Ectodermal cell (in vitro differentiated cells): Measurements from ENCODE around the gene RALGAPA1.

ENCODE experiments used
- H3K27ac ChIP-seq: 2 replicates; pipeline ENCODE4 v1.7.0; 2013; ENCODE audit warnings: mild to moderate bottlenecking, low read depth, low read length; ENCODE audit not compliant: insufficient read depth, poor library complexity, severe bottlenecking
- H3K27me3 ChIP-seq: 2 replicates; pipeline ENCODE4 v1.7.0; 2013; ENCODE audit warnings: mild to moderate bottlenecking, low read length; ENCODE audit not compliant: insufficient read depth, control insufficient read depth, poor library complexity, severe bottlenecking
- H3K36me3 ChIP-seq: one replicate; pipeline ENCODE4 v1.7.0; 2013; ENCODE audit warnings: low read length; ENCODE audit not compliant: control insufficient read depth, insufficient read depth
- H3K4me1 ChIP-seq: one replicate; pipeline ENCODE4 v1.7.0; 2013; ENCODE audit warnings: low read length; ENCODE audit not compliant: control insufficient read depth, insufficient read depth
- H3K4me3 ChIP-seq: 2 replicates; pipeline ENCODE4 v1.7.0; 2013; ENCODE audit warnings: low read depth, low read length, control low read depth; ENCODE audit not compliant: insufficient read depth
- H3K9me3 ChIP-seq: 2 replicates; pipeline ENCODE4 v1.7.0; 2013; ENCODE audit warnings: mild to moderate bottlenecking, low read length, moderate library complexity; ENCODE audit not compliant: control insufficient read depth
- WGBS, 2 experiments: methylation state at CpG; one replicate each; pipeline ENCODE4 v1.1.7; 2013; ENCODE audit warnings: missing lambda C conversion rate in 2 of 2; 5-methylcytosine and 5-hydroxymethylcytosine counted together

Gene RALGAPA1

DNA sequence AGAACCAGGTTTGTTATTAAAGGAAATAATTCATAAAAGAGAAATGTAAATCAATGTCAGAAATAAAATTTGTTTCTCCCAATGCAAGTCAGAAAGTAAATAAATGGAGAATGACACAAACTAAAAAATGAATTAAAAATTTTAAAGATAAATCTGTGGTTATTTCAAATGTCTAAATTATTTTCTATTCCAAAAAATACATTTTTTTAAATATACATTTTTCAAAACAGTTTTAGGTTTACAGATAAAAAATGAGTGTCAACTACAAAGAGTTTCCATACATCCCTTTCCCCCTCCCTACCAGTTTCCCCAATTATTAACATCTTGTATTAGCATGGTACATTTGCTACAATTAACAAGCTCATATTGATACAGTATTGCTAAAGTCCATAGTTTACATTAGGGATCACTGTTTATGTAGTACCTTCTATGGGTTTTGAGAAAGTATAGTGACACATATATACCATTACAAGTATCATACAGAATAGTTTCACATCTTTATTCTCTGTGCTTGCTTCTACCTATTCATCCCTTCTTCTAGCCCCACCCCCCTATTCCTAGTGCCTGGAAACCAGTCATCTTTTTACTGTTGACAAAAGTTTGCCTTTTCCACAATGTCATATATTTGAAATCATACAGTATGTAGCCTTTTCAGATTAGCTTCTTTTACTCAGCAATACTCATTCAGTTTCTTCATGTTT is 104.2 kb downstream of the RALGAPA1 start:
- Histone ChIP-seq H3K36me3 (no peaks in the 10 kb centered on the region), H3K4me1 (no peaks in the 10 kb centered on the region), H3K27me3 (no peaks in the 10 kb centered on the region), H3K4me3 (no peak overlapping the region), H3K27ac (no peak overlapping the region), H3K9me3 (no peaks in the 10 kb centered on the region)

DNA sequence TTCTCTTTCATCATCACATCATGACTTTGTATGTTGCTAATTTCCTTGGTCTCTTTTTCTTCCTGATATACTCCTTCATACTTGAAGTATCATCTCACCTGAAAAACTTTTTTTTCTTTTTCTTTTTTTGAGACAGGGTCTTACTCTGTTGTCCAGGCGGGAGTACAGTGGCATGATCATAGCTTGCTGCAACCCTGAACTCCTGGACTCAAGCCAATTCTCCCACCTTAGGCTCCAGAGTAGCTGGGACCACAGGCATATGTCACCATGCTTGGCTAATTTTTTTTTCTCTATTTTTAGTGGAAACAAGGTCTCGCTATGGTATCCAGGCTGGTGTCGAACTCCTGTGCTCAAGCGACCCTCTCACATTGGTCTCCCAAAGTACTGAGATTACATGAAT is 107.6 kb downstream of the RALGAPA1 start:
- no peak overlapping the region for H3K4me3 ChIP-seq
- no peaks in the 10 kb centered on the region for H3K27me3 ChIP-seq
- H3K27ac ChIP-seq, result no peak overlapping the region
- 91 to 95% methylated on average over 4 of the region's 4 CpGs for WGBS, 2 experiments
- no peaks in the 10 kb centered on the region for H3K4me1 ChIP-seq
- no peaks in the 10 kb centered on the region for H3K9me3 ChIP-seq
- H3K36me3 ChIP-seq, result no peaks in the 10 kb centered on the region

DNA sequence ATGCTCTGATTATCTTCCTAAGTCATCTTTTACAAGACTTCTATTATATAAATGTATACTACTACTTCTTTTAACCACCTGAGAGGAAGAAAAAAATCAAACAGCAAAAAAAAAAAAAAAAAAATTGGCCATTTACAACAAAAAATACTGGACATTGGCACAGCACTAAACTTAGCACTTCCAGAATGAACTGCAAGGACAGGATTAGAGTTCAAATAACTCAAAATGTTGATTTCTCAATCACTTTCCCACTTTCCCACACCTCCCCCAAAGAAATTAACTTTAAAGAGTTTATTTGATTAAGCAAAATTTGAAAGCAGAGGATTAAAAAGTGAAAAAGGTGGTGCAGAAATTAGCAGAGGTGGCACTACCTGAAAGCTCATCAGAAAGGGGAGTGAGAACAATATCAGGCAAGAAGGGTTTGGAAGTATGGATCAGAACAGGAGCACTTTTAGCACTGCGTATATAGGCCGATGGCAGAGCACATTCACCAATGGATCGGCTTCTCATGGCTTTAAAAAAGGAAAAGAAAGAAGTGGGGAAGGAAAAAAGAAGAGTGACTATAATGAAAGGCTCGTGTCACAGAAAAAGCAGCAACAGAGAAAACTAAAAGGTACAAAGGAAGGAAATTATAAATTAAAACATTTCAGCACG is 109.2 kb downstream of the RALGAPA1 start:
- Histone ChIP-seq H3K36me3 (no peaks in the 10 kb centered on the region), H3K4me1 (no peaks in the 10 kb centered on the region), H3K27me3 (no peaks in the 10 kb centered on the region), H3K27ac (no peak overlapping the region), H3K4me3 (no peak overlapping the region), H3K9me3 (no peaks in the 10 kb centered on the region)
- 92 to 94% methylated on average over 4 to 5 of the region's 5 CpGs for WGBS, 2 experiments

DNA sequence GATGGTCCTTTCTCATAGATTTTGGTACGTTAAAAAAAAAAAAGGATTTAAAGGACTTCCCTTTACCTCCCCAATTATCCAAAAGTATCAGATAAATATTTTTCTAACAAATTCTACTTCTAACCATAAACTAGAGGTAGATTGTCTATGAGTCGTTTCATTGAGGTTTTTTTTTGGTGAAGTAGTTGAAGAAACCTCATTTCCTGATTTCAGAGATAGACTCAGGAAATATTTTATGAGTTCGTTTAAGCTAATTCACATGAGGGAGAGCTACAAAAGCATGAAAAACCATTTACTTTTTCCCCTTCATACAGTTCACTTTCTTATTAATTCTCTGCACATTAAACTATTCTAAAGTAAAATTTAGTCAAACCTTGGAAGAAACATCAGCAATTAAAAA is 112.5 kb downstream of the RALGAPA1 start:
- H3K9me3 ChIP-seq, result no peaks in the 10 kb centered on the region
- H3K4me1 ChIP-seq, result no peaks in the 10 kb centered on the region
- 90 to 96% methylated on average over 2 to 3 of the region's 3 CpGs for WGBS, 2 experiments
- H3K27ac ChIP-seq, result no peak overlapping the region
- H3K27me3 ChIP-seq, result no peaks in the 10 kb centered on the region
- no peaks in the 10 kb centered on the region for H3K36me3 ChIP-seq
- no peak overlapping the region for H3K4me3 ChIP-seq

DNA sequence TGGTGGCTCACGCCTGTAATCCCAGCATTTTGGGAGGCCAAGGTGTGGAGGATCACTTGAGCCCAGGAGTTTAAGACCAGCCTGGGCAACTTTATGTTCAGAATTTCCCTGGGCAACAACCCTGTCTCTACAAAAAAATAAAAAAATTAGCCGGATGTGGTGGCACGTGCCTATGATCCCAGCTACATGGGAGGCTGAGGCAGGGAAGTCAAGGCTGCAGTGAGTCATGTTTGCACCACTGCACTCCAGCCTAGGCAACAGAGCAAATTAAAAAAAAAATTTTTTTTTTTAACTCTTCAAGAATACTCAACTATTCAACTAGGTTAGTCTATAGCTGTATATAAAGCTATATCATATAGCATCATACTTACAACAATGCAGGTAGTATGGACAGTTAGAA is 113.0 kb downstream of the RALGAPA1 start:
- WGBS, 2 experiments, result 93 to 95% methylated on average over 3 of the region's 3 CpGs
- Histone ChIP-seq H3K27ac (no peak overlapping the region), H3K4me1 (no peaks in the 10 kb centered on the region), H3K4me3 (no peak overlapping the region), H3K9me3 (no peaks in the 10 kb centered on the region), H3K36me3 (no peaks in the 10 kb centered on the region), H3K27me3 (no peaks in the 10 kb centered on the region)

DNA sequence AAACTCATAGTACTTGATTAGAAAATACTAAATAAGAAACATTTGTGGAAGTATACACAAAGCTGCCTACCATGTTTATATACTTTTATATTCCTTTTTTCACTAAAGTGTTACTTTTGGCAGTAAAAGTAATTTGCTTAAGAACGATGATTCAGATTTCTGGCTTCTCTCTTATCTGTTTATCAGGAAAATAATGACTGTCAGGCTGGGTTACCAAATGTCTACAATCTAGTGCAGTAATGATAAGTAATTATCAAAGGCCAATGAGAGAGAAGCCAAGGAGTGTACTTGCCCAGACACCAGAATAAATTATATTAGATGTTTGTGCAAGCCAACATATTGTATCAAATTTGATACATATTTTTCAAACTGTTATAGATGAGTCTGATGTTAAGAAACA is 113.4 kb downstream of the RALGAPA1 start:
- H3K27ac ChIP-seq, result no peak overlapping the region
- whole genome bisulfite sequencing, 2 experiments, result 80 to 94% methylated on average over 1 of the region's 1 CpG
- H3K36me3 ChIP-seq, result no peaks in the 10 kb centered on the region
- no peaks in the 10 kb centered on the region for H3K9me3 ChIP-seq
- H3K27me3 ChIP-seq, result no peaks in the 10 kb centered on the region
- H3K4me1 ChIP-seq, result no peaks in the 10 kb centered on the region
- H3K4me3 ChIP-seq, result no peak overlapping the region

DNA sequence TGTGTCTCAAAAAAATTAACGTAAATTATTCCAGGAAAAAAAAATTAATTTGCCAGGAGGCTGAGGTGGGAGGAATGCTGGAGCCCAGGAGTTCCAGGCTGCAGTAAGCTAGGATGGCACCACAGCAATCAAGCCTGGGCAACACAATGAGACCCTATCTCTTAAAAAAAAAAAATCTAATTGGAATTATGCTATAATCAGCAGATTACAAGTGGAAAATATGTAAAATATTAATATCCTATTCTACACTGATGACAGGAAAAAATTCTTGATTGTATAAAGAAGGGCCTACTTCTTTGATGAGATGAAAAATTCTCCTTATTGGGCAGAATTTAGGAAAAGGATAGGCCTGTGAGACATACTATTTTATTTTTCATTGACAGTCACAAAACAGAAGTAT is 114.0 kb downstream of the RALGAPA1 start:
- Histone ChIP-seq H3K27me3 (no peaks in the 10 kb centered on the region), H3K4me1 (no peaks in the 10 kb centered on the region), H3K4me3 (no peak overlapping the region), H3K27ac (no peak overlapping the region), H3K9me3 (no peaks in the 10 kb centered on the region), H3K36me3 (no peaks in the 10 kb centered on the region)
- WGBS, 2 experiments, result 95% methylated on average over 1 of the region's 1 CpG

DNA sequence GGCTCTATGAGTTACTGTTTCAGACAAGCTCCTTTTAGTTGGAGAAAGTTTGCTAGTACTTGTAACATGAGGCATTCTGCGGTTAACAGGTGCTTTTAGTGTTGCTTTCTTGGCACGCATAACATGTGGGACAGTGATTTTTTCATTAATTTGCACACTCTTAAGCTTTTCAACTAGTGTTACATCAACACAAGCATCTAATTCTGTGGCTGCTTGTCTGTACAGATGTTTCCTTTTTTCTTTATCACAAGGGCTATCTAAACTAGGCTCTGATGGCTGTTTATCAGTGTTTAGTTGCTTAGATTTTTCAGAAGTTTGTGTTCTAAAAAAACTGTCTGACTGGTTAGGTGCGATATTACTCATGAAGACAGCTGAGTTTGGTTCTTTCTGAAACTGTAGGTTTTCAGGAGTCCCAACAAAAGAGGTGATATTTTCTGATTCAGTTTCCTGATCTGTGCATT is 120.1 kb downstream of the RALGAPA1 start:
- no peaks in the 10 kb centered on the region for H3K27me3 ChIP-seq
- no peaks in the 10 kb centered on the region for H3K4me1 ChIP-seq
- WGBS, 2 experiments, result 92 to 96% methylated on average over 3 of the region's 3 CpGs
- H3K36me3 ChIP-seq, result no peaks in the 10 kb centered on the region
- H3K9me3 ChIP-seq, result no peaks in the 10 kb centered on the region
- H3K27ac ChIP-seq, result no peak overlapping the region
- H3K4me3 ChIP-seq, result no peak overlapping the region

DNA sequence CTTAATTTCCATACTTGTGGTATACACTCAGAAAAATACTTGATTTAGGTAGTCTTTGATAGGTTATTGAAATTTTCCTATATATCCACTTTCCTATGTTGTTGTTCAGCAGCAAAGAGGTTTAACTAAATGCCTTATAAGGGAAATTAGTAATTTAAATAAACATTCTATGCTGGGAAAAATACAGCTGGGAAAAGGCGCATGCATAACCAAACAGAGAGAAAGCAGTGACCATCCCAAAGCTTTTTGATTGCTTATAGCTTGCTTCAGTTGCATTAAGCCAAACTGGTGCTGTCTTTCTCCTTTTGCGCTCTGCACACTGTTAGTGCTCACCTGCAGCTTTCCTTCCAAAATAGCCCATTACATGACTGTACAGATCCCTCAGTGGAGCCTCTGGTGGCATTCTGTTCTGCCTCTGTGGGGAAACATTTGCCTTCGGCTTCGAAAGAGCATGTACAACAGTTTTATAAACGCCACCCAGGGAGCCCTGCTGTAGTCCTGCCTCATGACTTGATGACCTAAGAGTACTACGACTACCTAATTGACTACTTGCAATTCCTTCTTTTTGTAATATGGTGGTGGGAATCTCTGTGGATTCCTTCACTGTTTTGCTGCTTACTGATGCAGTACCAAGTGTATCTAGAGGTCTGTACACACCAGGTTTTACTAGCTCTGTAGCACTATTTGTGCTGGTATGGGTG is 120.8 kb downstream of the RALGAPA1 start:
- Histone ChIP-seq H3K27me3 (no peaks in the 10 kb centered on the region), H3K4me3 (no peak overlapping the region), H3K36me3 (no peaks in the 10 kb centered on the region), H3K4me1 (no peaks in the 10 kb centered on the region), H3K27ac (no peak overlapping the region), H3K9me3 (no peaks in the 10 kb centered on the region)
- WGBS, 2 experiments, result 95 to 96% methylated on average over 6 of the region's 6 CpGs

DNA sequence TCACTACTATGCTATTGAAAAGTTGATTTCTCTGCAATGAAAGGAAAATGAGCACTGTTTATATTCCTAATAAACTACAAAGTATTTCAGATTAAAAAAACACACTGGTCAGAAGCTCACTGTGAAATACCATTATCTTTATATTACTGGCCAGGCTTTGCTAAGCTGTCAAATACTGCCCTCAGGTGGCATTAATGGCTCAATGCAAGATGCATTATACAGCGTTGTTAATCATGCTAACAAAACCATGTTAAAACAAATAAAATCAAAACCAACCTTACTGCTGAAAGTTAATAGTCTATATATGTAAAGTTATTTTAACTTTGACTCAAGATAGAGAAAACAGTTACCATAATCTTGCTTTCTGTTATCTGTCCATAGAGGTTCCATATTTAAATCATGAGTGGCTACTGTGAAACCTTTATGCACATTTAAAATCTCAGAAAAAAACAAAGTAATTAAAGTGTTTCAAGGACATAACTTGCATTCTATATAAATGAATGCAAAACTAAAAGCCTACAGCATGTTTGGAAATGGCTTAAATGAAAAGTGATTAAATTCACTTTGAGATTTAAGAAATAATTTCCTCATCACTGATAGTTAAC is 121.7 kb downstream of the RALGAPA1 start:
- WGBS, 2 experiments, result 13% methylated on average over 1 of the region's 1 CpG
- Histone ChIP-seq H3K36me3 (no peaks in the 10 kb centered on the region), H3K4me3 (no peak overlapping the region)

More for the DNA sequence above, 121.7 kb downstream of the RALGAPA1 start:
- no peaks in the 10 kb centered on the region for H3K9me3 ChIP-seq
- H3K27ac ChIP-seq, result no peak overlapping the region
- no peaks in the 10 kb centered on the region for H3K27me3 ChIP-seq
- H3K4me1 ChIP-seq, result no peaks in the 10 kb centered on the region
